A549 (cell line): ENCODE data around the gene TREX2. TPM values are rescaled to one million over a fixed set of nuclear protein-coding genes. Genes with fewer than 3 reads are reported as not detected.

Experiments used
- ATAC-seq, 2 experiments: fragments of 200-7000 bp in 1 of 2; fragments of >200 bp in 1 of 2; cut with Nextera tagmentation in 1 of 2; cut with Tn5 transposase in 1 of 2; 3 replicates each; pipeline versions ENCODE4 v1.8.0 to v1.9.1; 2018 to 2020; ENCODE audit warnings: mild to moderate bottlenecking in 1 of 2, moderate library complexity in 1 of 2
- CTCF ChIA-PET: fragments of 300-600 bp; sonication (Branson Sonifier 250); formaldehyde crosslinking; extraction: SDS; loops from one replicate; lab custom pipeline; 2021; ENCODE audit warnings: antibody characterized with exemption, inconsistent platforms; lab: Yijun Ruan, JAX
- POLR2A ChIA-PET: fragments of 350-600 bp; formaldehyde crosslinking; extraction: SDS; loops from one replicate; lab custom pipeline; 2021; ENCODE audit warnings: antibody characterized with exemption, inconsistent platforms; lab: Yijun Ruan, JAX
- DNase-seq, 2 experiments: peaks; one replicate each; pipeline versions ENCODE4 v3.0.0 to v3.0.0-alpha.2; 2011 to 2016; ENCODE audit warnings: low read depth in 1 of 2, low spot score in 1 of 2
- FAIRE-seq: peaks from 2 replicates; lab custom pipeline; 2011; peaks lifted over from hg19 to GRCh38; lab: Jason Lieb, UNC
- H3K27ac ChIP-seq, 2 experiments: fragments of >200 bp; sonication (Bioruptor Twin); formaldehyde crosslinking; 3 replicates each; pipeline ENCODE4 v1.5.1; 2016 to 2017
- H3K4me1 ChIP-seq: fragments of >200 bp; sonication (Bioruptor Twin); formaldehyde crosslinking; 3 replicates; pipeline ENCODE4 v1.6.1; 2016
- H3K4me2 ChIP-seq: fragments of >200 bp; sonication (Bioruptor Twin); formaldehyde crosslinking; 3 replicates; pipeline ENCODE4 v1.6.1; 2016
- H3K4me3 ChIP-seq: fragments of >200 bp; sonication (Bioruptor Twin); formaldehyde crosslinking; 3 replicates; pipeline ENCODE4 v1.5.1; 2016
- H3K9me3 ChIP-seq: fragments of >200 bp; sonication (Bioruptor Twin); formaldehyde crosslinking; 3 replicates; pipeline ENCODE4 v1.6.1; 2016
- CBX2 ChIP-seq: fragments of 200-600 bp; sonication (generic); IDR thresholded peaks from 2 replicates; pipeline ENCODE4 v1.6.1; 2016; ENCODE audit warnings: low read depth, mild to moderate bottlenecking, borderline replicate concordance
- CHD2 ChIP-seq: fragments of 150-350 bp; IDR thresholded peaks from 2 replicates; pipeline ENCODE4 v1.6.1; 2014; ENCODE audit warnings: low read length; ENCODE audit not compliant: partially characterized antibody
- E2F6 ChIP-seq: IDR thresholded peaks from 2 replicates; pipeline ENCODE4 v1.6.1; 2012; ENCODE audit warnings: low read depth, borderline replicate concordance
- EHF ChIP-seq: fragments of 250-450 bp; sonication (Bioruptor Pico); IDR thresholded peaks from 2 replicates; pipeline ENCODE4 v1.5.0; 2020; ENCODE audit warnings: mild to moderate bottlenecking
- EP300 ChIP-seq, 2 experiments: fragments of >200 bp; sonication (Bioruptor Twin); formaldehyde crosslinking; IDR thresholded peaks; 2 replicates in 1 of 2; 3 replicates in 1 of 2; pipeline ENCODE4 v1.6.1; 2016 to 2017
- FOSL2 ChIP-seq, 2 experiments: fragments of 450-650 bp in 1 of 2; fragments of >200 bp in 1 of 2; sonication (Bioruptor Twin) in 1 of 2; formaldehyde crosslinking; IDR thresholded peaks; 2 replicates each; pipeline versions ENCODE4 v1.5.0 to v1.6.1; 2016 to 2020; ENCODE audit warnings: mild to moderate bottlenecking in 1 of 2, moderate library complexity in 1 of 2
- FOXS1 ChIP-seq: fragments of 250-450 bp; sonication (Bioruptor Pico); IDR thresholded peaks from 2 replicates; pipeline ENCODE4 v1.5.0; 2020; ENCODE audit warnings: mild to moderate bottlenecking, moderate library complexity
- HEYL ChIP-seq: fragments of 250-450 bp; sonication (Bioruptor Pico); IDR thresholded peaks from 2 replicates; pipeline ENCODE4 v1.8.0; 2021; ENCODE audit warnings: mild to moderate bottlenecking, moderate library complexity
- HOXB13 ChIP-seq: fragments of 250-450 bp; sonication (Bioruptor Pico); IDR thresholded peaks from 2 replicates; pipeline ENCODE4 v1.5.0; 2020; ENCODE audit warnings: low read depth, mild to moderate bottlenecking, moderate library complexity
- HOXB5 ChIP-seq: fragments of 250-450 bp; sonication (Bioruptor Pico); IDR thresholded peaks from 2 replicates; pipeline ENCODE4 v1.5.0; 2020; ENCODE audit warnings: mild to moderate bottlenecking, moderate library complexity
- MAZ ChIP-seq: fragments of 150-350 bp; IDR thresholded peaks from 2 replicates; pipeline ENCODE4 v1.6.1; 2014; ENCODE audit warnings: antibody characterized with exemption, low read depth, low read length, borderline replicate concordance
- NPAS2 ChIP-seq: fragments of 250-450 bp; sonication (Bioruptor Pico); IDR thresholded peaks from 2 replicates; pipeline ENCODE4 v1.8.0; 2022; ENCODE audit warnings: mild to moderate bottlenecking, moderate library complexity, borderline replicate concordance
- PBX3 ChIP-seq: IDR thresholded peaks from 2 replicates; pipeline ENCODE4 v1.6.1; 2012
- PHF8 ChIP-seq: fragments of 200-600 bp; sonication (generic); IDR thresholded peaks from 2 replicates; pipeline ENCODE4 v1.6.1; 2016; ENCODE audit warnings: low read depth, mild to moderate bottlenecking, antibody characterized with exemption, moderate library complexity, borderline replicate concordance
- RARB ChIP-seq: fragments of 250-450 bp; sonication (Bioruptor Pico); IDR thresholded peaks from 2 replicates; pipeline ENCODE4 v1.8.0; 2021; ENCODE audit warnings: mild to moderate bottlenecking, moderate library complexity
- RCOR1 ChIP-seq: fragments of 150-350 bp; IDR thresholded peaks from 2 replicates; pipeline ENCODE4 v1.6.1; 2014; ENCODE audit warnings: antibody characterized with exemption, low read length, low read depth
- RNF2 ChIP-seq: fragments of 200-600 bp; sonication (generic); IDR thresholded peaks from 2 replicates; pipeline ENCODE4 v1.6.1; 2016; ENCODE audit warnings: low read depth, mild to moderate bottlenecking, antibody characterized with exemption, moderate library complexity, borderline replicate concordance
- TFCP2L1 ChIP-seq: fragments of 250-450 bp; sonication (Bioruptor Pico); IDR thresholded peaks from 2 replicates; pipeline ENCODE4 v1.5.0; 2021; ENCODE audit warnings: mild to moderate bottlenecking
- USF2 ChIP-seq: fragments of 450-650 bp; IDR thresholded peaks from 2 replicates; pipeline ENCODE4 v1.6.1; 2014; ENCODE audit warnings: antibody characterized with exemption
- ZC3H11A ChIP-seq: fragments of 450-650 bp; IDR thresholded peaks from 2 replicates; pipeline ENCODE4 v1.6.1; 2014; ENCODE audit warnings: antibody characterized with exemption, mild to moderate bottlenecking
- ZNF302 ChIP-seq: fragments of 250-450 bp; sonication (Bioruptor Pico); IDR thresholded peaks from 2 replicates; pipeline ENCODE4 v1.9.0; 2021; ENCODE audit warnings: inconsistent platforms, mild to moderate bottlenecking, moderate library complexity
- ZSCAN20 ChIP-seq: fragments of 250-450 bp; sonication (Bioruptor Pico); IDR thresholded peaks from 2 replicates; pipeline ENCODE4 v1.8.0; 2022; ENCODE audit warnings: mild to moderate bottlenecking, moderate library complexity
- WGBS: methylation state at CpG from one replicate; pipeline ENCODE4 v1.1.6; 2017; ENCODE audit errors: missing lambda C conversion rate; 5-methylcytosine and 5-hydroxymethylcytosine counted together
- polyA plus RNA-seq, 4 experiments: library from polyadenylated mRNA; depleted of rRNA in 3 of 4; stranded (reverse); fragments of >200 nt; fragmentation: RNase III in 1 of 4; extraction: RNeasy Plus Mini Kit Qiagen cat#74134 plus additional on column Dnase treatment in 1 of 4; gene quantifications; 2 replicates in 3 of 4; 3 replicates in 1 of 4; pipeline ENCODE4 v1.2.3, GENCODE V29; 2011 to 2017
- TF ChIP-seq, protein P1 (sequence below): fragments of >200 bp; sonication (Bioruptor Twin); formaldehyde crosslinking; IDR thresholded peaks from 3 replicates; pipeline ENCODE4 v1.6.1; 2016

The TREX2 gene
- polyA plus RNA-seq, 2 of the 4 experiments (the other 2 are of a cell fraction) = 0.27 to 0.99 TPM

- TF ChIP-seq TFCP2L1 (CRISPR knock-in tag) (no peak), EP300 (IDR thresholded peaks at IDR 0.05) (no peak), CHD2 (no peak), ZSCAN20 (CRISPR knock-in tag) (no peak), RARB (CRISPR knock-in tag) (no peak), MAZ (no peak)
- DNase-seq (no peak), ATAC-seq (no peak), FAIRE-seq (no peak)
- 90% methylated on average over 2 of the region's 11 CpGs for WGBS
- Histone ChIP-seq H3K4me1 (peaks cover 9% of the 10 kb centered on the region; the same call in 1 of the 3 replicates), H3K4me2 (no peak overlapping the region), H3K4me3 (no peak overlapping the region), H3K27ac (no peak overlapping the region; a peak in 1 of 6 replicates), H3K9me3 (no peaks in the 10 kb centered on the region)
- ChIA-PET CTCF (interaction anchor here (0.6 to 5.0 kb wide), 3 partner anchors 17 to 180 kb away, joined by 3 to 36 read pairs (median 7); partner anchors contain the start of gene HAUS7), POLR2A (no interaction called here)
These were observed 41.8 kb upstream of the TREX2 start for GRCh38 chrX:153487590-153488071.

- POLR2A ChIA-PET = no interaction called here
- Histone ChIP-seq H3K4me3 (no peak overlapping the region), H3K4me2 (no peak overlapping the region), H3K4me1 (peaks cover 9% of the 10 kb centered on the region; the same call in 1 of the 3 replicates), H3K9me3 (no peaks in the 10 kb centered on the region)
- DNase-seq (no peak), FAIRE-seq (no peak)
- CTCF ChIA-PET = interaction anchor here (1.6 to 3.5 kb wide), 2 partner anchors 21 to 25 kb away, joined by 4 to 16 read pairs; no protein-coding TSS in a partner anchor
- no peak for TF ChIP-seq HOXB5
- TF ChIP-seq, all 56 proteins: peak for 0
- no peak overlapping the region for H3K27ac ChIP-seq
- ATAC-seq = no peak
- 90% methylated on average over 6 of the region's 10 CpGs for WGBS
These were observed 40.3 kb upstream of the TREX2 start for GRCh38 chrX:153486171-153486570.

GRCh38 chrX:153485396-153486080 lies 39.7 kb upstream of the TREX2 start:
- no peaks in the 10 kb centered on the region for H3K9me3 ChIP-seq
- ChIA-PET CTCF (interaction anchor here (0.7 to 3.5 kb wide), 4 partner anchors 15 to 453 kb away, joined by 3 to 16 read pairs (median 4); partner anchors contain the start of gene HAUS7), POLR2A (no interaction called here)
- H3K4me2 ChIP-seq = no peak overlapping the region
- no peak overlapping the region for H3K4me3 ChIP-seq
- H3K4me1 ChIP-seq = peaks cover 9% of the 10 kb centered on the region; the same call in 1 of the 3 replicates
- no peak overlapping the region for H3K27ac ChIP-seq
- ATAC-seq = no peak
- WGBS = 89% methylated on average over 3 of the region's 30 CpGs
- TF ChIP-seq NPAS2 (CRISPR knock-in tag) = no peak
- TF ChIP-seq HEYL = no peak
- TF ChIP-seq PBX3 = no peak
- TF ChIP-seq RARB (CRISPR knock-in tag) = no peak
- TF ChIP-seq PHF8 = no peak
- no peak for TF ChIP-seq FOSL2 (IDR thresholded peaks at IDR 0.05)
- no peak for TF ChIP-seq FOSL2 (CRISPR knock-in tag; IDR thresholded peaks at IDR 0.05)
- no peak for TF ChIP-seq MAZ
- no peak for TF ChIP-seq CBX2
- no peak for TF ChIP-seq RNF2
- no peak for TF ChIP-seq HOXB5
- TF ChIP-seq, all 56 proteins: peak for 0
- no peak for DNase-seq
- no peak for FAIRE-seq

- ChIA-PET POLR2A (no interaction called here), CTCF (interaction anchor here (2.1 to 3.5 kb wide), 3 partner anchors 12 to 24 kb away, joined by 7 to 16 read pairs (median 11); partner anchors contain the start of gene HAUS7)
- DNase-seq (no peak), FAIRE-seq (no peak), ATAC-seq (peak in 1 of 2 experiments; percentile 20; a peak in 3 of 6 replicates)
- Histone ChIP-seq H3K4me3 (no peak overlapping the region), H3K4me1 (no peaks in the 10 kb centered on the region), H3K27ac (no peak overlapping the region), H3K4me2 (no peak overlapping the region), H3K9me3 (no peaks in the 10 kb centered on the region)
- 100% methylated on average over 2 of the region's 23 CpGs for WGBS
- TF ChIP-seq HOXB13 (CRISPR knock-in tag) = no peak
- TF ChIP-seq, protein P1, sequence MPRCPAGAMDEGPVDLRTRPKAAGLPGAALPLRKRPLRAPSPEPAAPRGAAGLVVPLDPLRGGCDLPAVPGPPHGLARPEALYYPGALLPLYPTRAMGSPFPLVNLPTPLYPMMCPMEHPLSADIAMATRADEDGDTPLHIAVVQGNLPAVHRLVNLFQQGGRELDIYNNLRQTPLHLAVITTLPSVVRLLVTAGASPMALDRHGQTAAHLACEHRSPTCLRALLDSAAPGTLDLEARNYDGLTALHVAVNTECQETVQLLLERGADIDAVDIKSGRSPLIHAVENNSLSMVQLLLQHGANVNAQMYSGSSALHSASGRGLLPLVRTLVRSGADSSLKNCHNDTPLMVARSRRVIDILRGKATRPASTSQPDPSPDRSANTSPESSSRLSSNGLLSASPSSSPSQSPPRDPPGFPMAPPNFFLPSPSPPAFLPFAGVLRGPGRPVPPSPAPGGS = no peak
- TF ChIP-seq ZC3H11A = no peak
- no peak for TF ChIP-seq FOXS1 (CRISPR knock-in tag)
- TF ChIP-seq EHF = no peak
- TF ChIP-seq ZNF302 (CRISPR knock-in tag) = no peak
- TF ChIP-seq USF2 = no peak
- TF ChIP-seq RCOR1 = no peak
- TF ChIP-seq E2F6 = no peak
These were observed 36.6 kb upstream of the TREX2 start for GRCh38 chrX:153482376-153483015.
